Breast epithelium (tissue), 3 donors: ENCODE results near the gene SMYD1.

Source experiments
- POLR2A ChIP-seq: fragments of 450-650 bp; IDR thresholded peaks from one replicate; pipeline ENCODE4 v1.6.1; 2016; ENCODE audit warnings: antibody characterized with exemption, mild to moderate bottlenecking, moderate library complexity
- POLR2AphosphoS5 ChIP-seq, 3 donors: sonication (generic); formaldehyde crosslinking; IDR thresholded peaks; one replicate each; pipeline ENCODE4 v1.6.1; 2017; ENCODE audit warnings: antibody characterized with exemption in 3 of 3
- TF ChIP-seq, protein P1 (sequence below), 3 donors: fragments of 450-650 bp; IDR thresholded peaks; one replicate each; pipeline ENCODE4 v1.5.1; 2016 to 2017; ENCODE audit warnings: antibody characterized with exemption in 3 of 3, mild to moderate bottlenecking in 3 of 3, moderate library complexity in 3 of 3

DNA sequence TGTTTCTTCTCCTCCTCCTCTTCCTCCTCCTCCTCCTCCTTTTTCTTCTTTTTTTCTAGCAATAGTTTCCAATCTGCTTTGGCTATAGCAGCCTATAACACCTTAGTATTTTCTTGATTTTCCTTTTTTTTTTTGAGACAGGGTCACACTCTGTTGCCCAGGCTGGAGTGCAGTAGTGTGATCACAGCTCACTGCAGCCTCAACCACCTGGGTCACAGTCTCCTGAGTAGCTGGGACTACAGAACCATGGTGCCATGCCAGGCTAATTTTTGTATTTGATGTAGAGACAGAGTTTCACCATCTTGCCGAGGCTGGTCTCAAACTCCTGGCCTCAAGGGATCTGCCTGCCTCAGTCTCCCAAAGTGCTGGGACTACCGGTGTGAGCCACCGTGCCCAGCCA, 91.9 kb downstream of the SMYD1 start:
- TF ChIP-seq, protein P1, sequence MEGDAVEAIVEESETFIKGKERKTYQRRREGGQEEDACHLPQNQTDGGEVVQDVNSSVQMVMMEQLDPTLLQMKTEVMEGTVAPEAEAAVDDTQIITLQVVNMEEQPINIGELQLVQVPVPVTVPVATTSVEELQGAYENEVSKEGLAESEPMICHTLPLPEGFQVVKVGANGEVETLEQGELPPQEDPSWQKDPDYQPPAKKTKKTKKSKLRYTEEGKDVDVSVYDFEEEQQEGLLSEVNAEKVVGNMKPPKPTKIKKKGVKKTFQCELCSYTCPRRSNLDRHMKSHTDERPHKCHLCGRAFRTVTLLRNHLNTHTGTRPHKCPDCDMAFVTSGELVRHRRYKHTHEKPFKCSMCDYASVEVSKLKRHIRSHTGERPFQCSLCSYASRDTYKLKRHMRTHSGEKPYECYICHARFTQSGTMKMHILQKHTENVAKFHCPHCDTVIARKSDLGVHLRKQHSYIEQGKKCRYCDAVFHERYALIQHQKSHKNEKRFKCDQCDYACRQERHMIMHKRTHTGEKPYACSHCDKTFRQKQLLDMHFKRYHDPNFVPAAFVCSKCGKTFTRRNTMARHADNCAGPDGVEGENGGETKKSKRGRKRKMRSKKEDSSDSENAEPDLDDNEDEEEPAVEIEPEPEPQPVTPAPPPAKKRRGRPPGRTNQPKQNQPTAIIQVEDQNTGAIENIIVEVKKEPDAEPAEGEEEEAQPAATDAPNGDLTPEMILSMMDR (IDR thresholded peaks at IDR 0.05), result no peak
- no peak for TF ChIP-seq POLR2A
- TF ChIP-seq POLR2AphosphoS5 (IDR thresholded peaks at IDR 0.05), result no peak
